NCI-H226 (cell line): ENCODE data around the gene SF3A1.
"Not testable (repeated sequence)": the region's sequence is repeated elsewhere in the genome, so short reads cannot be mapped to it uniquely, and the experiment has no call there.

Source experiments
- DNase-seq: peaks from one replicate; pipeline ENCODE4 v3.0.0-alpha.2; 2015

SF3A1 gene

GRCh38 chr22:30347255-30347892, 9.3 kb downstream of the SF3A1 start:
- DNase-seq, result no peak

DNA sequence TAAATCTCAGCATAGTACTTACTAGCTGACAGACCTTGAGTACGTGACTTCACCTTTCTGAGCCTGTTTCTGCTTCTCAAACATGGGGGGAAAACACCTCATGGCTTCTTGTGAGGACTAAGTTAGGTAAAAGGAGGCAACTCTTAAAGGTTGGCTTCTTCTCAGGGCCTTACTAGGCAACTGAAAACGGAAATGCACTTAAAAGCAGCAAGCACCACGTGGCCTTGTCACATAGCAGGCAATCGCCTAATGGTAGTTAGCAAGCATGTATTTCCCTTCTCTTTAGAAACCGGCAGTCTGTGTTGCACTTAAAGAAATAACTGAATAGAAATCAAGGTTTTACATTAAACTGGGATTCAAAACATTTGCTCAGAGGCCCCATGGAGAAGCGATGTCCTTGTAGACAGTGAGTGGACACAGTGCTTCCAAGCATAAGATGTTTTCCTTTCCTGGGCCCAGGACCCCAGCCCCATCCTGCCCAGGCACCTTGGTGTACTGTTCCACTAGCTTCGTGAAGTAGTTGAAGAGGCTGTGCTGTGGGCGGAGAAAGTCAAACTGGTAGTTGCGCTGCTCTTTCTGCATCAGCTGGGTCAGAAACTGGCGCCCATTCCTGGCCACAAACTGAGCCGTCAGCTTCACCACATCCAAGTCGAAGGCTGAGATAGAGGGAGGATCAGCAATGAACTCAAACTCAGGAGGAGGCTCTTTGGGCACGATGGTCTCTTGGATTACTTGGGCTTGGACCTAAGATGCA, 12.1 kb downstream of the SF3A1 start:
- no peak for DNase-seq

DNA sequence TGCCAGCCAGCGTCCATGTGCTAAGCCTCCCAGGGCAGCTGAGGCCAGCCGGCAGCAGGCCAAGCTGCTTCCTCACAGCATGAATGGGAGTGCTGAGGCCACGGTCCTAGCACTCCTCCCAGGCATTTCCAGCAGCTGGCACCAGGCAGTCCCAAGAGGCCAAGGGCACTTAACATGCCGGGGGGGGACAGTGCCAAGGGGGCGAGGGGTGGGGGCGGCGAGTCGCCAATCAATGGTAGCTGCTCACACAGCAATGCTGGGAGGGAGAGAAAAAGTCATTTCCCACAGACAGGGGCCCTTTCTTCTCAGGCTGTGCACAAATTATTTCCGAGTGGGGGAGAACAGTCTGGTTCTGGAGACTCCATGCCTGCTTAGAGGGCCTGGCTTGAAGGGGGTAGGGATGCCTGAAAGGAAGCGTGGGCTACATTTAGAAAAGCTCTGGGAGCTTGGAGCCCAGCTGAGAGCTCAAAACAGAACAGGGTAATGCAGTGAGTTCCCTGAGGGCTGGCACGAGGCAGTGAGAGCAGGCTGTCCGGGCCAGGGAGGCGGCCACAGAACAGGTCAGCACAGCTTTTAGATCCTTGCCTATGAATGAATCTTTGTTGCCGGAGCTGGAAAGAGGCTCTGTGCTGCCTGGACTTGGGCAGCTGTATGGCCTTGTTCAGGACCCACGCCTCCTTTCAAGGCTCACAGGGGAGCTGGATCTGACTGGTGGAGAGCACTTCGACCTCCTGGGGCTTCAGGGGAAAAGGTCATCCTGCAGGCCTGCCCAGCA, 15.6 kb downstream of the SF3A1 start:
- DNase-seq, result no peak

- DNase-seq, result no peak
Measured at GRCh38 chr22:30338802-30339201, 17.9 kb downstream of the SF3A1 start.

DNA sequence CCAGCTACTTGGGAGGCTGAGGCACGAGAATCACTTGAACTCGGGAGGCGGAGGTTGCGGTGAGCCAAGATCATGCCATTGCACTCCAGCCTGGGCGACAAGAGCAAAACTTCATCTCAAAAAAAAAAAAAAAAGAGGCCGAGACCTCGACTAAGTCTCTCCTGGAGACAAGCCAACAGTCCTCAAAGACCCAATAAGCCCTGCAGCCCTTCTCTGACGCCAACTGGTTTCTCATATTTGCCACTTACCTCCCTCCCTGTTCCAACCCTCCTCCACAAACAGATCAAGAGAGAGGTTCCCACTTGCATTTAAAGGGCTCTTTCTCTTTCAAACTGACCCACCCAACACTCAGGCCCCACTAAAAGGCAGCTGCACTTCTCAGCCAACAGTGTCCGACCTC, 18.4 kb downstream of the SF3A1 start:
- not testable (repeated sequence) for DNase-seq

DNA sequence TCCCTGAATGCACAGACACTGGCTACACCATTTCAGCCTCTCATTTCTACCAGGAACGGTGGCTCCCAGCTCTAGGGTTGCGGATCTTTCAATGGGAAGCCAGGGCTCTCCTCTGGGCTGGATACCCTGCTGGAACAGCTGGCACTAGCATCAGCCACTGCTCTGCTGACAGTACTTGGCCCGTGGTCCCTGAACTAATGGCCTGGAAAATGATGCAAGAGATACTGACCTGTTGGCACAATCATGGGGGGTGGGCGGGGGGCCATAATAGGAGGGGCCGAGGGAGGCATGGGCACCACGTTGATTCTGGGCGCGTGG, 19.3 kb downstream of the SF3A1 start:
- no peak for DNase-seq

GRCh38 chr22:30336752-30337460, 19.8 kb downstream of the SF3A1 start:
- no peak for DNase-seq

- DNase-seq, result no peak
Measured at GRCh38 chr22:30335236-30335635, 21.5 kb downstream of the SF3A1 start.

DNA sequence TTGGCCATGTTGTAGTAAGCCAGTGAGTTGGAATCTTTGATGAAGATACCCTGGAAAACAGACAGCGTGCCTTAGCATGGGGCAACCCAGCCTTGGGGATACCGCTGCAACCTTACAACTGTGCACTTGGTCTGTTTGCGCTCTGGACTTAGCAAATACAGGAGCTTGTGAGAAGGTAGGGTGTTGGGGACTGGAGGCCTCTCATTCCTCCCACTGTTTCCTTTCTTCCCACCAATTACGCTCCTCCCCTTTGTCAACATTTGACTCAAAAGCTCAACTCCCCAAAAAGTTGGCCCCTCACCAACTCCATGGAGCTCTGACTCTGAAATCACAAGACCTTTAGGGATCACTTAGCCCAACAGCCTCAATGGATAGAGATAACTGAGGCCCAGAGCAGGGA, 22.0 kb downstream of the SF3A1 start:
- no peak for DNase-seq

GRCh38 chr22:30333707-30334087, 23.0 kb downstream of the SF3A1 start:
- DNase-seq, result no peak

DNA sequence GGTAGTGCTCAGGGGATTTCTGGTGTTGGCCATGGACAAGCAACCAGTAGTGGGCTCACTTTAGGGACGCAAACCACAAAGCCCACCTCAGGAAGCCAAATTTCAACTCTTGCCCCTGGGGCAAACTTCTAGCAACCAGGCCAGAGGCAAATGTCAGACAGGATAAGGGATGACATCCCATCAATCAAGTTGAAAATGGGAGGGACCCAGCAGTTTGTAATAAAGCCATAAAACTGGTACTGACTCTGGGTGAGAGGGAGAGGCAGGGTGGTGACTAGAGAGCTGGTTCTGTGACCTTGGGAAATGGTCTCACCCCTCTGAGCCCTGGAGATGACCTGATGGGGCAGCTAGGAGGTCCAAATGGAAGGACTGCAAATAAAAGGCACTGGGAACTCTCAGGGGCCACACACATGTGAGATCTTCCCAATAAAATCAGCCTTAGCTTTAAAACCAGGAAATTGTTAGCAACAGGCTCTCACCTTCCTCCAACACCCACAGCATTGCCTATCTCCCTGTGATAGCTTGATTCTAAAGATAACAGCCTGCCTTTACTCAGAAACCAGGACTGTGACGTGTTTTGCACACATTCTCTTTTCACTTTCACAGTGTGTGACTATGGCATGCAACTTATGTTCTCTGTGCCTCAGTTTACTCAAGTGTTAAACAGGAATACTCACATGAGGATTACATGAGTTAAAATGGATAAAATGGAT, 23.5 kb downstream of the SF3A1 start:
- no peak for DNase-seq

GRCh38 chr22:30332551-30332950, 24.1 kb downstream of the SF3A1 start:
- no peak for DNase-seq

GRCh38 chr22:30328466-30329049, 28.1 kb downstream of the SF3A1 start:
- no peak for DNase-seq

GRCh38 chr22:30327864-30328345, 28.8 kb downstream of the SF3A1 start:
- no peak for DNase-seq

DNA sequence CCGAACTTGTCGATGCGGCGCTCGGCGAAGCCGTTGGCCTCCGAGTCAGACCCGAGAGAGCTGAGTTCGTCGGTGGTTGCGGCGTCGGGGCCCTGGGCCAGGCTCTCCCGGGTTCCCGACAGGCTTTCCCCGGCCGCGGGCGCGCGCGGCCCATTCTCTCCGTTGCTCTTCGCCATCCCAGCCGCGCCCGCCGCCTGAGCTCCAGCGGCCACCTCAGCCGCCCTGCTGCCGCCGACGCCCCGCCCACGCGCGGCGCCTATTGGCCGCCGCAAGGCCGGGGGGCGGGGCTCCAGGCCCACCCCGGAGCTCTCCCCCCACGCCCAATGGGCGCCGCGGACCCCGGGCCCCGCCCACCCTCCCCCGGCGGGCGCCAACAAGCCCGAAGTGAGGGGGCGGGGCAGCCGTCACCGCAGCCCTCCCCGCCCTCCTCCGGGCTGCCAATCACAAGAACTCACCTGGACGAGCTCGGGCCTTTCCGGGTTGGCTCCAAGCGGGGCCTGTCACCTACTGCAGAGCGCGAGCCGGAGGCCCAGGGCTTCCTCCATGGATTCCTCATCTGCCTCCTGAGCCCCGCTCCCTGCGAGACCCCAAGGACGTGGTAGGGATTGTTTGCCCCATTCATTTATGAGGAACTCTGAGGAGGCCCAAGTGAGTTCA, 29.9 kb downstream of the SF3A1 start, which contains the start of gene TBC1D10A:
TBC1D10A (minus strand) TSS at position 236 of the 657 bp plus-strand sequence; CDS start at position 176, 60 bp downstream.
- peak; percentile 68 for DNase-seq

DNA sequence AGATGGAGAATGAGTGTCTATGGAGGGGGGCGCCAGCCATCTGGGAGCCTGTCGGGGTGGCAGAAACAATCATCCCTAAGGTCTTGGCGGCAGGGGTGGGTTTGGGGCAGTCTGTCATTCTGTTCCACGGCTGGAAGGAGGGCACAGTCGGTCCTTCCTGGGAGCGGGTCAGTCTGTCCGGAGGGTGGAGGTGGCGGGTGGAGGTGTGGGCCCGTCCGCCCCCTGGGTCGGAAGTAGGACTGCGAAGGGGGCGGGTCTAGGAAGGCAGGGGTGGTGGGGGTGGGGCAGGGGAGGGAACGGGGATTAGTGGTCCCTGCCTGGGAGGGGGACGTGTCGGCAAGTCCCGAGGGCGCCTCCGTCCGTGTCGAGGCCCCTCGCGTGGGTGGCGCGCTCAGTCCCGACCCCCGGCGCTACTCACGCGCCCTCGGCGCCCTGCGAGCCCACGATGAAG, 30.4 kb downstream of the SF3A1 start:
- DNase-seq, result peak; percentile 10

GRCh38 chr22:30325724-30326254, 30.9 kb downstream of the SF3A1 start:
- no peak for DNase-seq

- peak; percentile 77 for DNase-seq
Measured at GRCh38 chr22:30325065-30325720, 31.5 kb downstream of the SF3A1 start.

DNA sequence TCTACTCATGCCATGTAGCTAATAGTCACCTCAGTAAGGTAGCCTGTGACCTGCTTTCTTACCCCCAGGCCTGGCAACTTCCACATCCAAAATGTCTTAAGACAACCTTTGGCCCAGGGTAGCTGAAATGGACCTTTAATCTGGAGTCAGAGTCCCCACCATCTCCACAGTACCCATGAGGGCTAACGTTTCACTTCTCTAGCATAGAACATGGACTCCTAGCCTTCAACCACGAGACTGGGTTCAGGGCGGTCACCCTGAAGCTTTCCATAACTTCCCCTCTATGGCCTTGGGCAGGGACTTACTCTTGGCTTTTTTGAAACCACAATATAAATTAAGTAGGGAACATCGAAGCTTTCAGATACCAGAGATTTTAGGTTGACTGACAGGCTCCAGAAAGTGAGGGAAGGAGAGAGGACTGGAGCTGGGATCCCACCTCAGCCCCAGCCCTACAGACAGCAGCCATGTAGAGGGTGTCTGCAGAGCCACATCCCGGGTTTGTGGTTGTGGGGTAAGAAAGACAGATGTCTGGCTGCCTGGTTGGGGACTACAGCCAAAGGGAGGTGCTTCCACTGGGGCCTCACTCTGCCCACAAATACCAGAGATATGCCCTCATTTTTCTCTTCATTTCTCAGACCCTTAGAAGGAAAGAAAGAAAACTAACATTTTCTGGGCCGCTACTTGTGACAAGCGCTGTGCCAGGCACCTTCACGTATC, 32.5 kb downstream of the SF3A1 start:
- no peak for DNase-seq

DNA sequence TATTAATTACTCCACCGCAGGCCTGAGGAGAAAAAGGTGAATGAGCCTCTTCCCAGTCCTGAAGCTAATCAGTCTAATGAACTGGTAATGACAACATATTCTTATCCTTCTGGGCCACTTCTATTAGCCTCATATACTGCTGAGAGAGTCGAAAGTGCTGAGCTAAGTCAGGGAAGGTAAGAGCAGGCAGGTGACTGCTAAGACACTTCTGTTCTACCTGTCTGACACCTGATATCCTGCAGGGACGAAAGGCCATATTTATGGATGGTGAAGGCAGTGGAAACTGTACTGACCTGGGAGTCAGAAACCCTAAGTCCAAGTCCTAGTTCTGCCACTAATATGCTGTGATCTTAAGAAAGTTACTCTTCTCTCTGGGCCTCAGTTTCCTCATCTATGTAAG, 33.4 kb downstream of the SF3A1 start:
- no peak for DNase-seq
